HepG2 (cell line): Measurements from ENCODE around the gene NFE2L2. TPM values are rescaled to one million over a fixed set of nuclear protein-coding genes. Genes with fewer than 3 reads are reported as not detected.

ENCODE experiments used
- ATF1 ChIP-seq: IDR thresholded peaks from 2 replicates; pipeline ENCODE4 v1.6.1; 2016; ENCODE audit warnings: mild to moderate bottlenecking, control low read depth
- ATRX ChIP-seq: sonication (generic); formaldehyde crosslinking; IDR thresholded peaks from 2 replicates; pipeline ENCODE4 v1.4.0; 2020; ENCODE audit warnings: missing genetic modification reagents, borderline replicate concordance
- GPN1 ChIP-seq: sonication (generic); formaldehyde crosslinking; IDR thresholded peaks from 2 replicates; pipeline ENCODE4 v1.5.1; 2020; ENCODE audit warnings: missing genetic modification reagents, borderline replicate concordance
- GTF2F1 ChIP-seq: fragments of 150-350 bp; IDR thresholded peaks from 2 replicates; pipeline ENCODE4 v1.6.1; 2014; ENCODE audit warnings: low read length
- HIVEP1 ChIP-seq: sonication (generic); formaldehyde crosslinking; IDR thresholded peaks from 2 replicates; pipeline ENCODE4 v1.4.0; 2020; ENCODE audit warnings: mild to moderate bottlenecking, missing genetic modification reagents
- KDM2A ChIP-seq: sonication (generic); formaldehyde crosslinking; IDR thresholded peaks from 2 replicates; pipeline ENCODE4 v1.4.0; 2020; ENCODE audit warnings: low read depth, missing genetic modification reagents, borderline replicate concordance
- MAFG ChIP-seq: sonication (generic); formaldehyde crosslinking; IDR thresholded peaks from 2 replicates; pipeline ENCODE4 v1.5.1; 2020; ENCODE audit warnings: mild to moderate bottlenecking, missing genetic modification reagents
- NFATC3 ChIP-seq: sonication (generic); formaldehyde crosslinking; IDR thresholded peaks from 2 replicates; pipeline ENCODE4 v1.5.1; 2020; ENCODE audit warnings: mild to moderate bottlenecking, missing genetic modification reagents
- RFXANK ChIP-seq: IDR thresholded peaks from 2 replicates; pipeline ENCODE4 v1.6.1; 2016
- SAP130 ChIP-seq: IDR thresholded peaks from 2 replicates; pipeline ENCODE4 v1.6.1; 2016; ENCODE audit warnings: low read depth
- SOX13 ChIP-seq, 3 experiments: fragments of 450-650 bp in 1 of 3; sonication (generic) in 1 of 3; formaldehyde crosslinking in 1 of 3; IDR thresholded peaks in 2 of 3; conservative IDR thresholded peaks in 1 of 3; 2 replicates each; pipeline versions ENCODE4 v1.5.0 to v1.6.1; 2016 to 2020; ENCODE audit warnings: antibody characterized with exemption in 1 of 3, mild to moderate bottlenecking in 1 of 3, missing compliant biosample characterization in 1 of 3, missing genetic modification reagents in 1 of 3, moderate library complexity in 1 of 3
- SYNCRIP ChIP-seq: fragments of 200-400 bp; formaldehyde crosslinking; IDR thresholded peaks from 2 replicates; pipeline ENCODE4 v1.6.1; 2018; ENCODE audit warnings: mild to moderate bottlenecking, low read depth, low read length; ENCODE audit not compliant: insufficient read depth
- ZBTB40 ChIP-seq, 2 experiments: fragments of 450-650 bp in 1 of 2; sonication (generic) in 1 of 2; formaldehyde crosslinking in 1 of 2; IDR thresholded peaks; 2 replicates each; pipeline versions ENCODE4 v1.6.1 to v1.8.0; 2016 to 2022; ENCODE audit warnings: antibody characterized with exemption in 1 of 2, mild to moderate bottlenecking in 1 of 2, missing genetic modification reagents in 1 of 2
- ZFP36L1 ChIP-seq: sonication (generic); formaldehyde crosslinking; IDR thresholded peaks from 2 replicates; pipeline ENCODE4 v1.8.0; 2022; ENCODE audit warnings: mild to moderate bottlenecking, missing genetic modification reagents, moderate library complexity
- ZNF563 ChIP-seq: sonication (generic); formaldehyde crosslinking; IDR thresholded peaks from 2 replicates; pipeline ENCODE4 v1.8.0; 2022; ENCODE audit warnings: mild to moderate bottlenecking, moderate library complexity, missing genetic modification reagents
- ZNF746 ChIP-seq: sonication (generic); formaldehyde crosslinking; IDR thresholded peaks from 2 replicates; pipeline ENCODE4 v1.8.0; 2022; ENCODE audit warnings: mild to moderate bottlenecking, missing genetic modification reagents
- ZNF878 ChIP-seq: sonication (generic); formaldehyde crosslinking; IDR thresholded peaks from 2 replicates; pipeline ENCODE4 v1.8.1; 2023; ENCODE audit warnings: mild to moderate bottlenecking, missing genetic modification reagents, moderate library complexity
- ZNF891 ChIP-seq: sonication (generic); formaldehyde crosslinking; IDR thresholded peaks from 2 replicates; pipeline ENCODE4 v1.5.0; 2020; ENCODE audit warnings: mild to moderate bottlenecking, missing genetic modification reagents
- polyA plus RNA-seq, 8 experiments: library from polyadenylated mRNA; depleted of rRNA in 3 of 8; stranded (reverse) in 7 of 8; unstranded in 1 of 8; fragments of >200 nt; fragmentation: Illumina TruSeq in 4 of 8; extraction: Trizol in 4 of 8; gene quantifications; 2 replicates each; pipeline versions ENCODE4 v1.2.1 to v1.2.3, GENCODE V29; 2011 to 2016; ENCODE audit warnings: low read depth in 4 of 8, missing spikeins in 1 of 8, mixed read lengths in 1 of 8; ENCODE audit not compliant: insufficient read depth in 1 of 8
- total RNA-seq, 5 experiments: library from RNA; depleted of rRNA; stranded (reverse); fragments of >200 nt; fragmentation: Illumina TruSeq; extraction: Trizol; gene quantifications; 2 replicates each; pipeline ENCODE4 v1.2.3, GENCODE V29; 2016; ENCODE audit warnings: low read depth in 1 of 5
- TF ChIP-seq, protein P1 (sequence below): sonication (generic); formaldehyde crosslinking; conservative IDR thresholded peaks from 2 replicates; pipeline ENCODE4 v1.8.1; 2023; ENCODE audit warnings: missing genetic modification reagents

Gene NFE2L2
- total and polyA plus RNA-seq, 2 of the 13 experiments (the other 11 are each of a cell fraction or from before 2014, with no cell fraction given), result 84.6 to 215 TPM

- no peak for TF ChIP-seq ZBTB40 (IDR thresholded peaks at IDR 0.05)
- peak; percentile 63; the same call in 1 of the 2 replicates for TF ChIP-seq ZBTB40 (CRISPR knock-in tag; IDR thresholded peaks at IDR 0.05)
- no peak for TF ChIP-seq MAFG (CRISPR knock-in tag)
- no peak for TF ChIP-seq SOX13 (IDR thresholded peaks at IDR 0.05)
- peak in 1 of 2 experiments; percentile 80; a peak in 3 of 4 replicates for TF ChIP-seq SOX13 (CRISPR knock-in tag; conservative IDR thresholded peaks at IDR 0.05 in 1 of 2, IDR thresholded peaks at IDR 0.05 in 1 of 2)
- peak; percentile 94 for TF ChIP-seq SAP130 (CRISPR knock-in tag)
- TF ChIP-seq ZNF878 (CRISPR knock-in tag), result peak; percentile 27; the same call in 1 of the 2 replicates
- TF ChIP-seq ZNF891 (CRISPR knock-in tag), result peak; percentile 50
- TF ChIP-seq ZNF746, result peak; percentile 92
- TF ChIP-seq GTF2F1, result no peak
- TF ChIP-seq HIVEP1 (CRISPR knock-in tag), result no peak
- TF ChIP-seq ATF1 (CRISPR knock-in tag), result no peak
- TF ChIP-seq NFATC3 (CRISPR knock-in tag), result no peak
- TF ChIP-seq ZNF563 (CRISPR knock-in tag), result peak; percentile 86
- TF ChIP-seq, protein P1, sequence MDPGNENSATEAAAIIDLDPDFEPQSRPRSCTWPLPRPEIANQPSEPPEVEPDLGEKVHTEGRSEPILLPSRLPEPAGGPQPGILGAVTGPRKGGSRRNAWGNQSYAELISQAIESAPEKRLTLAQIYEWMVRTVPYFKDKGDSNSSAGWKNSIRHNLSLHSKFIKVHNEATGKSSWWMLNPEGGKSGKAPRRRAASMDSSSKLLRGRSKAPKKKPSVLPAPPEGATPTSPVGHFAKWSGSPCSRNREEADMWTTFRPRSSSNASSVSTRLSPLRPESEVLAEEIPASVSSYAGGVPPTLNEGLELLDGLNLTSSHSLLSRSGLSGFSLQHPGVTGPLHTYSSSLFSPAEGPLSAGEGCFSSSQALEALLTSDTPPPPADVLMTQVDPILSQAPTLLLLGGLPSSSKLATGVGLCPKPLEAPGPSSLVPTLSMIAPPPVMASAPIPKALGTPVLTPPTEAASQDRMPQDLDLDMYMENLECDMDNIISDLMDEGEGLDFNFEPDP (CRISPR knock-in tag), result peak; percentile 94; the same call in 1 of the 2 replicates
- no peak for TF ChIP-seq RFXANK (CRISPR knock-in tag)
- TF ChIP-seq SYNCRIP, result no peak
- TF ChIP-seq ATRX (CRISPR knock-in tag), result no peak
- peak; percentile 85 for TF ChIP-seq ZFP36L1 (CRISPR knock-in tag)
- no peak for TF ChIP-seq GPN1 (CRISPR knock-in tag)
- peak; percentile 97 for TF ChIP-seq KDM2A (CRISPR knock-in tag)
These were observed 51.4 kb downstream of the NFE2L2 start (continued) for GRCh38 chr2:177212891-177213856.
